HG03097 (cell line): ENCODE data around the gene PRM3.

ENCODE experiments used
- ATAC-seq: cut with Tn5 transposase; IDR thresholded peaks from one replicate; pipeline ENCODE4 v1.9.1; 2021; ENCODE audit not compliant: unreplicated experiment, low FRiP score

PRM3 gene

GRCh38 chr16:11285842-11286241 is 12.4 kb upstream of the PRM3 start:
- ATAC-seq, result no peak

- ATAC-seq, result no peak
Measured at GRCh38 chr16:11283820-11284248, 10.4 kb upstream of the PRM3 start.

- ATAC-seq, result no peak
Measured at GRCh38 chr16:11280616-11281522, 7.4 kb upstream of the PRM3 start, which contains the start of gene PRM1. Gene PRM1, minus strand, starts transcription at chr16:11281330. Its CDS starts 92 bp downstream, at chr16:11281238.

GRCh38 chr16:11278681-11279628 is 5.5 kb upstream of the PRM3 start:
- no peak for ATAC-seq

- no peak for ATAC-seq
Measured at GRCh38 chr16:11277607-11278337, 4.3 kb upstream of the PRM3 start.

- ATAC-seq, result no peak
Measured at GRCh38 chr16:11276896-11277593, 3.6 kb upstream of the PRM3 start.

GRCh38 chr16:11276143-11276895 is 2.9 kb upstream of the PRM3 start, which contains the start of gene PRM2:
Gene PRM2, minus strand, starts transcription at chr16:11276480. Its CDS starts 110 bp downstream, at chr16:11276370.
- ATAC-seq, result no peak

GRCh38 chr16:11274964-11275363 is 1.5 kb upstream of the PRM3 start:
- ATAC-seq, result no peak

- ATAC-seq, result no peak
Measured at GRCh38 chr16:11273721-11274324, 394 bp upstream of the PRM3 start.

- no peak for ATAC-seq
Measured at GRCh38 chr16:11272484-11272883, 945 bp downstream of the PRM3 start.

GRCh38 chr16:11271610-11272009 is 1.8 kb downstream of the PRM3 start:
- no peak for ATAC-seq

GRCh38 chr16:11270602-11271162 is 2.7 kb downstream of the PRM3 start:
- ATAC-seq, result no peak

- no peak for ATAC-seq
Measured at GRCh38 chr16:11268921-11269375, 4.5 kb downstream of the PRM3 start, which contains the start of gene TNP2. Gene TNP2, minus strand, starts transcription at chr16:11269325. Its CDS starts 63 bp downstream, at chr16:11269262.

- ATAC-seq, result no peak
Measured at GRCh38 chr16:11265124-11265523, 8.3 kb downstream of the PRM3 start.

- no peak for ATAC-seq
Measured at GRCh38 chr16:11264155-11264832, 9.1 kb downstream of the PRM3 start.

- no peak for ATAC-seq
Measured at GRCh38 chr16:11263737-11264136, 9.7 kb downstream of the PRM3 start.

- ATAC-seq, result no peak
Measured at GRCh38 chr16:11262915-11263314, 10.5 kb downstream of the PRM3 start.

- ATAC-seq, result no peak
Measured at GRCh38 chr16:11260596-11260966, 12.8 kb downstream of the PRM3 start.
